A549 (cell line): ENCODE measurements around the gene ARHGAP19. TPM values are rescaled to one million over a fixed set of nuclear protein-coding genes. Genes with fewer than 3 reads are reported as not detected.
A peak's percentile ranks its signal among the peaks of the same experiment; 100 is the strongest.

Experiments
- ATAC-seq, 2 experiments: fragments of 200-7000 bp in 1 of 2; fragments of >200 bp in 1 of 2; cut with Nextera tagmentation in 1 of 2; cut with Tn5 transposase in 1 of 2; 3 replicates each; pipeline versions ENCODE4 v1.8.0 to v1.9.1; 2018 to 2020; ENCODE audit warnings: mild to moderate bottlenecking in 1 of 2, moderate library complexity in 1 of 2
- CTCF ChIA-PET: fragments of 300-600 bp; sonication (Branson Sonifier 250); formaldehyde crosslinking; extraction: SDS; loops from one replicate; lab custom pipeline; 2021; ENCODE audit warnings: antibody characterized with exemption, inconsistent platforms; lab: Yijun Ruan, JAX
- POLR2A ChIA-PET: fragments of 350-600 bp; formaldehyde crosslinking; extraction: SDS; loops from one replicate; lab custom pipeline; 2021; ENCODE audit warnings: antibody characterized with exemption, inconsistent platforms; lab: Yijun Ruan, JAX
- DNase-seq, 2 experiments: peaks; one replicate each; pipeline versions ENCODE4 v3.0.0 to v3.0.0-alpha.2; 2011 to 2016; ENCODE audit warnings: low read depth in 1 of 2, low spot score in 1 of 2
- FAIRE-seq: peaks from 2 replicates; lab custom pipeline; 2011; peaks lifted over from hg19 to GRCh38; lab: Jason Lieb, UNC
- H3K27ac ChIP-seq, 2 experiments: fragments of >200 bp; sonication (Bioruptor Twin); formaldehyde crosslinking; 3 replicates each; pipeline ENCODE4 v1.5.1; 2016 to 2017
- H3K4me1 ChIP-seq: fragments of >200 bp; sonication (Bioruptor Twin); formaldehyde crosslinking; 3 replicates; pipeline ENCODE4 v1.6.1; 2016
- H3K4me2 ChIP-seq: fragments of >200 bp; sonication (Bioruptor Twin); formaldehyde crosslinking; 3 replicates; pipeline ENCODE4 v1.6.1; 2016
- H3K4me3 ChIP-seq: fragments of >200 bp; sonication (Bioruptor Twin); formaldehyde crosslinking; 3 replicates; pipeline ENCODE4 v1.5.1; 2016
- H3K9me3 ChIP-seq: fragments of >200 bp; sonication (Bioruptor Twin); formaldehyde crosslinking; 3 replicates; pipeline ENCODE4 v1.6.1; 2016
- BHLHE40 ChIP-seq: IDR thresholded peaks from 2 replicates; pipeline ENCODE4 v1.6.1; 2012; ENCODE audit warnings: low read depth, low read length, inconsistent platforms
- CBX8 ChIP-seq: fragments of 200-600 bp; sonication (generic); IDR thresholded peaks from 2 replicates; pipeline ENCODE4 v1.6.1; 2016
- CEBPB ChIP-seq, 2 experiments: fragments of >200 bp in 1 of 2; sonication (Bioruptor Twin) in 1 of 2; formaldehyde crosslinking in 1 of 2; IDR thresholded peaks; 2 replicates each; pipeline ENCODE4 v1.6.1; 2012 to 2016
- CHD2 ChIP-seq: fragments of 150-350 bp; IDR thresholded peaks from 2 replicates; pipeline ENCODE4 v1.6.1; 2014; ENCODE audit warnings: low read length; ENCODE audit not compliant: partially characterized antibody
- CHD4 ChIP-seq: fragments of 200-600 bp; sonication (generic); IDR thresholded peaks from 2 replicates; pipeline ENCODE4 v1.6.1; 2016; ENCODE audit warnings: antibody characterized with exemption, mild to moderate bottlenecking, borderline replicate concordance
- EHF ChIP-seq: fragments of 250-450 bp; sonication (Bioruptor Pico); IDR thresholded peaks from 2 replicates; pipeline ENCODE4 v1.5.0; 2020; ENCODE audit warnings: mild to moderate bottlenecking
- EP300 ChIP-seq, 2 experiments: fragments of >200 bp; sonication (Bioruptor Twin); formaldehyde crosslinking; IDR thresholded peaks; 2 replicates in 1 of 2; 3 replicates in 1 of 2; pipeline ENCODE4 v1.6.1; 2016 to 2017
- ESRRA ChIP-seq: fragments of 150-350 bp; IDR thresholded peaks from 2 replicates; pipeline ENCODE4 v1.6.1; 2014; ENCODE audit warnings: mild to moderate bottlenecking, low read length, borderline replicate concordance
- HOXA7 ChIP-seq: fragments of 250-450 bp; sonication (Bioruptor Pico); IDR thresholded peaks from 2 replicates; pipeline ENCODE4 v1.5.0; 2020; ENCODE audit warnings: mild to moderate bottlenecking, moderate library complexity
- HOXB13 ChIP-seq: fragments of 250-450 bp; sonication (Bioruptor Pico); IDR thresholded peaks from 2 replicates; pipeline ENCODE4 v1.5.0; 2020; ENCODE audit warnings: low read depth, mild to moderate bottlenecking, moderate library complexity
- HOXB5 ChIP-seq: fragments of 250-450 bp; sonication (Bioruptor Pico); IDR thresholded peaks from 2 replicates; pipeline ENCODE4 v1.5.0; 2020; ENCODE audit warnings: mild to moderate bottlenecking, moderate library complexity
- JUN ChIP-seq, 2 experiments: fragments of >200 bp; sonication (Bioruptor Twin); formaldehyde crosslinking; IDR thresholded peaks; 2 replicates in 1 of 2; 3 replicates in 1 of 2; pipeline ENCODE4 v1.6.1; 2016 to 2017
- MAZ ChIP-seq: fragments of 150-350 bp; IDR thresholded peaks from 2 replicates; pipeline ENCODE4 v1.6.1; 2014; ENCODE audit warnings: antibody characterized with exemption, low read depth, low read length, borderline replicate concordance
- MYC ChIP-seq: IDR thresholded peaks from 2 replicates; pipeline ENCODE4 v1.6.1; 2012; ENCODE audit warnings: mild to moderate bottlenecking, inconsistent platforms, low read length, improper control_type of control experiment, borderline replicate concordance
- NPAS2 ChIP-seq: fragments of 250-450 bp; sonication (Bioruptor Pico); IDR thresholded peaks from 2 replicates; pipeline ENCODE4 v1.8.0; 2022; ENCODE audit warnings: mild to moderate bottlenecking, moderate library complexity, borderline replicate concordance
- NR3C1 ChIP-seq: fragments of >200 bp; sonication (Bioruptor Twin); formaldehyde crosslinking; IDR thresholded peaks from 3 replicates; pipeline ENCODE4 v1.6.1; 2017
- POLR2AphosphoS2 ChIP-seq: conservative IDR thresholded peaks from 2 replicates; pipeline ENCODE4 v1.6.1; 2012; ENCODE audit warnings: low read length, improper control_type of control experiment, inconsistent platforms
- RAD21 ChIP-seq, 2 experiments: fragments of >200 bp in 1 of 2; sonication (Bioruptor Twin) in 1 of 2; formaldehyde crosslinking in 1 of 2; IDR thresholded peaks in 1 of 2; conservative IDR thresholded peaks in 1 of 2; 2 replicates in 1 of 2; 3 replicates in 1 of 2; pipeline ENCODE4 v1.6.1; 2012 to 2018; ENCODE audit warnings: inconsistent platforms in 1 of 2
- SMC3 ChIP-seq: fragments of >200 bp; sonication (Bioruptor Twin); formaldehyde crosslinking; IDR thresholded peaks from 3 replicates; pipeline ENCODE4 v1.6.1; 2018; ENCODE audit warnings: inconsistent platforms
- ZC3H11A ChIP-seq: fragments of 450-650 bp; IDR thresholded peaks from 2 replicates; pipeline ENCODE4 v1.6.1; 2014; ENCODE audit warnings: antibody characterized with exemption, mild to moderate bottlenecking
- ZSCAN20 ChIP-seq: fragments of 250-450 bp; sonication (Bioruptor Pico); IDR thresholded peaks from 2 replicates; pipeline ENCODE4 v1.8.0; 2022; ENCODE audit warnings: mild to moderate bottlenecking, moderate library complexity
- WGBS: methylation state at CpG from one replicate; pipeline ENCODE4 v1.1.6; 2017; ENCODE audit errors: missing lambda C conversion rate; 5-methylcytosine and 5-hydroxymethylcytosine counted together
- polyA plus RNA-seq, 4 experiments: library from polyadenylated mRNA; depleted of rRNA in 3 of 4; stranded (reverse); fragments of >200 nt; fragmentation: RNase III in 1 of 4; extraction: RNeasy Plus Mini Kit Qiagen cat#74134 plus additional on column Dnase treatment in 1 of 4; gene quantifications; 2 replicates in 3 of 4; 3 replicates in 1 of 4; pipeline ENCODE4 v1.2.3, GENCODE V29; 2011 to 2017
- TF ChIP-seq, protein P1 (sequence below): IDR thresholded peaks from 2 replicates; pipeline ENCODE4 v1.6.1; 2012
- TF ChIP-seq, protein P2 (sequence below): IDR thresholded peaks from 2 replicates; pipeline ENCODE4 v1.6.1; 2012
- TF ChIP-seq, protein P3 (sequence below): fragments of >200 bp; sonication (Bioruptor Twin); formaldehyde crosslinking; IDR thresholded peaks from 3 replicates; pipeline ENCODE4 v1.6.1; 2016
- TF ChIP-seq, protein P4 (sequence below): fragments of >200 bp; sonication (Bioruptor Twin); formaldehyde crosslinking; IDR thresholded peaks from 3 replicates; pipeline ENCODE4 v1.5.1; 2016

ARHGAP19 gene
- polyA plus RNA-seq, 2 of the 4 experiments (the other 2 are of a cell fraction) = 6.0 to 11.9 TPM

DNA sequence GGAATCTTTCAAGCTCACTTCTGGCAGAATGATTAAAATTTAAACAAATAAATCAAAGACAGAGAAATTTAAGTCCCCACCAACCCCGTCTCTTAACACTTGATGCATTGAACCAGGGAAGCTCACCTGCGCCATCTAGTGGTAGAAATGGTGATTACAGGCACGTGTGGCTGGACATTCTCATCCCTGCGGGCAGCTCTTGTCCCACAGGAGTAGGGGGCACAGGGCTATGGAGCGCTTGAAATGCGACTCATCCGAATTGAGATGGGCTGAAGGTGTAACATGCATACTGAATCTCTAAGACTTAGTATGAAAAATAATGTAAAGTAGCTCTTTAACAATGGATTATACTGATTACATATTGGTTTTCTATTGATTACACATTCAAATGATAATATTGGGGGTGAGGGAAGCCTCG, 81.9 kb downstream of the ARHGAP19 start:
- no peak overlapping the region for H3K4me2 ChIP-seq
- no peaks in the 10 kb centered on the region for H3K4me1 ChIP-seq
- DNase-seq (peak; percentile 60 to 73), FAIRE-seq (peak; percentile 36), ATAC-seq (peak; percentile 69 to 89; a peak in 4 of 6 replicates)
- no peak overlapping the region for H3K4me3 ChIP-seq
- ChIA-PET CTCF (interaction anchor here (0.6 to 32.0 kb wide), 65 partner anchors 11 to 838 kb away, joined by 3 to 779 read pairs (median 4); no protein-coding TSS in a partner anchor), POLR2A (interaction anchor here (2.3 kb wide), 1 partner anchor 137 kb away, joined by 6 read pairs; no protein-coding TSS in a partner anchor)
- no peaks in the 10 kb centered on the region for H3K9me3 ChIP-seq
- 1% methylated on average over 8 of the region's 8 CpGs for WGBS
- no peak overlapping the region for H3K27ac ChIP-seq
- TF ChIP-seq, protein P1, sequence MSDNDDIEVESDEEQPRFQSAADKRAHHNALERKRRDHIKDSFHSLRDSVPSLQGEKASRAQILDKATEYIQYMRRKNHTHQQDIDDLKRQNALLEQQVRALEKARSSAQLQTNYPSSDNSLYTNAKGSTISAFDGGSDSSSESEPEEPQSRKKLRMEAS = peak; percentile 45; the same call in 1 of the 2 replicates
- TF ChIP-seq CBX8 (no peak), MAZ (no peak), MYC (no peak), CEBPB (IDR thresholded peaks at IDR 0.05) (no peak), SMC3 (peak; percentile 86), HOXB13 (CRISPR knock-in tag) (no peak), CHD2 (no peak), NR3C1 (no peak), EHF (CRISPR knock-in tag) (no peak), CHD4 (no peak), POLR2AphosphoS2 (no peak), HOXB5 (CRISPR knock-in tag) (no peak), NPAS2 (no peak), EP300 (IDR thresholded peaks at IDR 0.05) (no peak), ZC3H11A (no peak), BHLHE40 (peak; percentile 55; the same call in 1 of the 2 replicates), HOXA7 (CRISPR knock-in tag) (no peak), RAD21 (conservative IDR thresholded peaks at IDR 0.05 in 1 of 2, IDR thresholded peaks at IDR 0.05 in 1 of 2) (peak; percentile 81 to 85), ESRRA (no peak)
- TF ChIP-seq, protein P2, sequence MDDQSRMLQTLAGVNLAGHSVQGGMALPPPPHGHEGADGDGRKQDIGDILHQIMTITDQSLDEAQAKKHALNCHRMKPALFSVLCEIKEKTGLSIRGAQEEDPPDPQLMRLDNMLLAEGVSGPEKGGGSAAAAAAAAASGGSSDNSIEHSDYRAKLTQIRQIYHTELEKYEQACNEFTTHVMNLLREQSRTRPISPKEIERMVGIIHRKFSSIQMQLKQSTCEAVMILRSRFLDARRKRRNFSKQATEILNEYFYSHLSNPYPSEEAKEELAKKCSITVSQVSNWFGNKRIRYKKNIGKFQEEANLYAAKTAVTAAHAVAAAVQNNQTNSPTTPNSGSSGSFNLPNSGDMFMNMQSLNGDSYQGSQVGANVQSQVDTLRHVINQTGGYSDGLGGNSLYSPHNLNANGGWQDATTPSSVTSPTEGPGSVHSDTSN = no peak
- TF ChIP-seq, protein P3, sequence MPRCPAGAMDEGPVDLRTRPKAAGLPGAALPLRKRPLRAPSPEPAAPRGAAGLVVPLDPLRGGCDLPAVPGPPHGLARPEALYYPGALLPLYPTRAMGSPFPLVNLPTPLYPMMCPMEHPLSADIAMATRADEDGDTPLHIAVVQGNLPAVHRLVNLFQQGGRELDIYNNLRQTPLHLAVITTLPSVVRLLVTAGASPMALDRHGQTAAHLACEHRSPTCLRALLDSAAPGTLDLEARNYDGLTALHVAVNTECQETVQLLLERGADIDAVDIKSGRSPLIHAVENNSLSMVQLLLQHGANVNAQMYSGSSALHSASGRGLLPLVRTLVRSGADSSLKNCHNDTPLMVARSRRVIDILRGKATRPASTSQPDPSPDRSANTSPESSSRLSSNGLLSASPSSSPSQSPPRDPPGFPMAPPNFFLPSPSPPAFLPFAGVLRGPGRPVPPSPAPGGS = no peak
- TF ChIP-seq, protein P4, sequence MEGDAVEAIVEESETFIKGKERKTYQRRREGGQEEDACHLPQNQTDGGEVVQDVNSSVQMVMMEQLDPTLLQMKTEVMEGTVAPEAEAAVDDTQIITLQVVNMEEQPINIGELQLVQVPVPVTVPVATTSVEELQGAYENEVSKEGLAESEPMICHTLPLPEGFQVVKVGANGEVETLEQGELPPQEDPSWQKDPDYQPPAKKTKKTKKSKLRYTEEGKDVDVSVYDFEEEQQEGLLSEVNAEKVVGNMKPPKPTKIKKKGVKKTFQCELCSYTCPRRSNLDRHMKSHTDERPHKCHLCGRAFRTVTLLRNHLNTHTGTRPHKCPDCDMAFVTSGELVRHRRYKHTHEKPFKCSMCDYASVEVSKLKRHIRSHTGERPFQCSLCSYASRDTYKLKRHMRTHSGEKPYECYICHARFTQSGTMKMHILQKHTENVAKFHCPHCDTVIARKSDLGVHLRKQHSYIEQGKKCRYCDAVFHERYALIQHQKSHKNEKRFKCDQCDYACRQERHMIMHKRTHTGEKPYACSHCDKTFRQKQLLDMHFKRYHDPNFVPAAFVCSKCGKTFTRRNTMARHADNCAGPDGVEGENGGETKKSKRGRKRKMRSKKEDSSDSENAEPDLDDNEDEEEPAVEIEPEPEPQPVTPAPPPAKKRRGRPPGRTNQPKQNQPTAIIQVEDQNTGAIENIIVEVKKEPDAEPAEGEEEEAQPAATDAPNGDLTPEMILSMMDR = peak; percentile 98

DNA sequence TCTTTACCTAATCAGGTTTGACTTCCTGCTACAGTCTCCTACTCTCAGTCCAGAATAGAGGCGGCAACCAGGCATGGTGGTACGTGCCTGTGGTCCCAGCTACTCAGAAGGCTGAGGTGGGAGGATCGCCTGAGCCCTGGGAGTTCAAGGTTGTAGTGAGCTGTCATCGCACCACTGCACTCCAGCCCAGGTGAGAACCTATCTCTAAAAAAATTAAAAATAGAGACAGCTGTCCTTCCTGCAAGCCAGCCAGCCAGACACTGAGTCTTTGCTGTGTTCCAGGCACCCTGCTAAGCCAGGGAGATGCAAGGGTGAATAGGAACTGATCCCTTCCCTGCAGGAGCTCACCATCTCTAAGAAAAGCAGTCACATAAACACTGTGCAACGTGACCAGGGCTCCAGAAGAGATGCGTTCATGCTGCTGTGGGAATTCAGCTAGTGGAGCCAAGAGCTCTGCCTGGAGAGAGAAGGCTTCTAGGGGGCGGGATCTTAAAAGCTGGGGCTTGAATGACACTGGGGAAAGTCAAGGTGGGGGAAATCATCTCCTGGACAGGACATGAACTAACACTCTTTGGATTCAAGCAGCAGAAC, 84.6 kb downstream of the ARHGAP19 start:
- ATAC-seq (peak in 1 of 2 experiments; percentile 33; a peak in 4 of 6 replicates), DNase-seq (no peak), FAIRE-seq (no peak)
- H3K4me1 ChIP-seq = no peaks in the 10 kb centered on the region
- no peaks in the 10 kb centered on the region for H3K9me3 ChIP-seq
- H3K4me3 ChIP-seq = no peak overlapping the region
- ChIA-PET POLR2A (no interaction called here), CTCF (interaction anchor here (1.0 to 32.0 kb wide), 9 partner anchors 12 to 833 kb away, joined by 3 to 779 read pairs (median 47); no protein-coding TSS in a partner anchor)
- H3K27ac ChIP-seq = no peak overlapping the region
- no peak overlapping the region for H3K4me2 ChIP-seq
- TF ChIP-seq ZSCAN20 (CRISPR knock-in tag) (no peak), JUN (IDR thresholded peaks at IDR 0.05) (no peak)
- 9% methylated on average over 7 of the region's 7 CpGs for WGBS
